ENCODE results near the gene SPINDOC. TPM values are rescaled to one million over a fixed set of nuclear protein-coding genes. Genes with fewer than 3 reads are reported as not detected.
A peak's percentile ranks its signal among the peaks of the same experiment; 100 is the strongest.

The SPINDOC gene
- total RNA-seq, 1 experiment from 2014 or later: 50.9 TPM

DNA sequence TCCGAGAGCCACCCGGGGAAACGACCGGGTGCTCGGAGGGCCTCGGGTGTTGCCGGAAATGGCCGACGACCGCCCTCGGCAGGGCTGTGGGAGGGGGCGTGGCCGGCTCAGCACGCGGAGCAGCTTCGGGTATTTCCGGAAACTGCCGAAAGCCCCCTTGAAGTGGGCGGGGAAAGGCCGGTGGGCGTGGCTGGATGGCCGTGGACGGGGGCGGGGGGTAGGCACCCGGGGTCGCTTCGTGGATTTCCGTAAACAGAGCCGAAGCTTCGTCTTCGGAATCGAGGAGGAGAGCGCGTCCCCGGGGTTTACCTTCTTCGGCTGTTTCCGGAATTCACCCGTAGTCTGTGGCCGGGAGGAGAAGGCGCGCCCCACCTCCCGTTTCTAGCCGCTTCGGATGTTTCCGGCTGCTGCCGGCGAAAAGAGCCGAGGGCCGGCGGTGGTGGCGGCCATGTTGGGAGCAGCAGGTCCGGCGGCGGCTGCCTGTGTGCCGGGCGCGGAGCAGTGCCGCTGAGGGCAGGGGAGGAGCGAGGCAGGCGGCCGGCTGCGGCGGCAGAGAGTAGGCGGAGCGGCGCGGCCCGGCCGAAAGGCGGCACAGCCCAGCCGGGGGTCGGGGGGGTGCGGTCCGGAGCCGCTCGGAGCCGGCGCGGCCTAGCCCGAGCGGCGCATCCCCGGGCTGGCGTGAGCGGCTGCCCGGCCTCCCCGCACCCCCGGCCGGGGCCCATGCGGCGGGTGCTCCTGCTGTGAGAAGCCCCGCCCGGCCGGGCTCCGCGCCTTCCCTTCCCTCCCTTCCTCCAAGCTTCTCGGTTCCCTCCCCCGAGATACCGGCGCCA is 25.6 kb downstream of the SPINDOC start, which contains the start of gene MARK2:
MARK2 (plus strand) TSS at position 433 of the 830 bp plus-strand sequence; CDS start at position 830, 397 bp downstream.
- H2AFZ ChIP-seq (ENCODE audit: low read depth, low read length, poor library complexity, severe bottlenecking): peak within 1 kb of the TSS; percentile 81
- no peaks in the 10 kb centered on the region for H3K9me2 ChIP-seq (ENCODE audit: insufficient read depth)
- peaks cover 6% of the 10 kb centered on the region; the same call in 1 of the 2 replicates for H4K20me1 ChIP-seq (ENCODE audit: insufficient read depth)
- peak within 1 kb of the TSS; percentile 79 for H3K27ac ChIP-seq (ENCODE audit: low read depth, low read length)
- peak within 1 kb of the TSS; percentile 97 for H3K4me2 ChIP-seq (ENCODE audit: low read length)
- peak; percentile 90 for ATAC-seq
- ChIA-PET CTCF (interaction anchor here (0.9 to 4.4 kb wide), 8 partner anchors 9 to 314 kb away, joined by 3 to 66 read pairs (median 5); no protein-coding TSS in a partner anchor), POLR2A (interaction anchor here (0.7 to 1.6 kb wide), 5 partner anchors 19 to 346 kb away, joined by 3 to 4 read pairs (median 3); no protein-coding TSS in a partner anchor), RAD21 (ENCODE audit: low non-redundant PET in 1 of 2, low total read pairs in 2 of 2, uncharacterized antibody in 2 of 2, unreplicated experiment in 2 of 2) (interaction anchor here (0.6 to 1.4 kb wide), 4 partner anchors 33 to 107 kb away, joined by 3 to 5 read pairs (median 5); partner anchors contain the start of gene RCOR2 (in 1 of the 2))
- peaks cover 45% of the 10 kb centered on the region for H3K79me2 ChIP-seq (ENCODE audit: insufficient read depth, low read length)
- TF ChIP-seq SRF (IDR thresholded peaks at IDR 0.05; ENCODE audit: low read depth): peak; percentile 91
- TF ChIP-seq, protein P1, sequence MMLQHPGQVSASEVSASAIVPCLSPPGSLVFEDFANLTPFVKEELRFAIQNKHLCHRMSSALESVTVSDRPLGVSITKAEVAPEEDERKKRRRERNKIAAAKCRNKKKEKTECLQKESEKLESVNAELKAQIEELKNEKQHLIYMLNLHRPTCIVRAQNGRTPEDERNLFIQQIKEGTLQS (IDR thresholded peaks at IDR 0.05): no peak
- peak; percentile 92; the same call in 1 of the 2 replicates for TF ChIP-seq ELF1 (IDR thresholded peaks at IDR 0.05; ENCODE audit: borderline replicate concordance, low read depth)
- no peak for TF ChIP-seq FOSL1 (IDR thresholded peaks at IDR 0.05; ENCODE audit: low read depth)
- peak; percentile 100 for TF ChIP-seq ZFX (IDR thresholded peaks at IDR 0.05)
- no peak for TF ChIP-seq JUND (IDR thresholded peaks at IDR 0.05)
- peak; percentile 91 for TF ChIP-seq YY1 (IDR thresholded peaks at IDR 0.05; ENCODE audit: extremely low read depth, insufficient replicate concordance, low read depth, low read length)
- TF ChIP-seq EZH2phosphoT487 (IDR thresholded peaks at IDR 0.05; ENCODE audit: borderline replicate concordance): no peak
- TF ChIP-seq POLR2AphosphoS5 (IDR thresholded peaks at IDR 0.05; ENCODE audit: low read depth, low read length): peak; percentile 72
- no peak for TF ChIP-seq CTCF (IDR thresholded peaks at IDR 0.05 in 2 of 3, conservative IDR thresholded peaks at IDR 0.05 in 1 of 3; ENCODE audit: borderline replicate concordance in 1 of 3, insufficient read depth in 1 of 3, low read depth in 2 of 3, low read length in 2 of 3)
- peak; percentile 93 for TF ChIP-seq EGR1 (IDR thresholded peaks at IDR 0.05; ENCODE audit: low read depth)
- TF ChIP-seq, protein P2, sequence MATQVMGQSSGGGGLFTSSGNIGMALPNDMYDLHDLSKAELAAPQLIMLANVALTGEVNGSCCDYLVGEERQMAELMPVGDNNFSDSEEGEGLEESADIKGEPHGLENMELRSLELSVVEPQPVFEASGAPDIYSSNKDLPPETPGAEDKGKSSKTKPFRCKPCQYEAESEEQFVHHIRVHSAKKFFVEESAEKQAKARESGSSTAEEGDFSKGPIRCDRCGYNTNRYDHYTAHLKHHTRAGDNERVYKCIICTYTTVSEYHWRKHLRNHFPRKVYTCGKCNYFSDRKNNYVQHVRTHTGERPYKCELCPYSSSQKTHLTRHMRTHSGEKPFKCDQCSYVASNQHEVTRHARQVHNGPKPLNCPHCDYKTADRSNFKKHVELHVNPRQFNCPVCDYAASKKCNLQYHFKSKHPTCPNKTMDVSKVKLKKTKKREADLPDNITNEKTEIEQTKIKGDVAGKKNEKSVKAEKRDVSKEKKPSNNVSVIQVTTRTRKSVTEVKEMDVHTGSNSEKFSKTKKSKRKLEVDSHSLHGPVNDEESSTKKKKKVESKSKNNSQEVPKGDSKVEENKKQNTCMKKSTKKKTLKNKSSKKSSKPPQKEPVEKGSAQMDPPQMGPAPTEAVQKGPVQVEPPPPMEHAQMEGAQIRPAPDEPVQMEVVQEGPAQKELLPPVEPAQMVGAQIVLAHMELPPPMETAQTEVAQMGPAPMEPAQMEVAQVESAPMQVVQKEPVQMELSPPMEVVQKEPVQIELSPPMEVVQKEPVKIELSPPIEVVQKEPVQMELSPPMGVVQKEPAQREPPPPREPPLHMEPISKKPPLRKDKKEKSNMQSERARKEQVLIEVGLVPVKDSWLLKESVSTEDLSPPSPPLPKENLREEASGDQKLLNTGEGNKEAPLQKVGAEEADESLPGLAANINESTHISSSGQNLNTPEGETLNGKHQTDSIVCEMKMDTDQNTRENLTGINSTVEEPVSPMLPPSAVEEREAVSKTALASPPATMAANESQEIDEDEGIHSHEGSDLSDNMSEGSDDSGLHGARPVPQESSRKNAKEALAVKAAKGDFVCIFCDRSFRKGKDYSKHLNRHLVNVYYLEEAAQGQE (IDR thresholded peaks at IDR 0.05; ENCODE audit: low read depth): no peak
- no peak for TF ChIP-seq SP1 (IDR thresholded peaks at IDR 0.05; ENCODE audit: low read depth)
- no peak for TF ChIP-seq CBX3 (IDR thresholded peaks at IDR 0.05; ENCODE audit: low read depth)
- TF ChIP-seq, protein P3, sequence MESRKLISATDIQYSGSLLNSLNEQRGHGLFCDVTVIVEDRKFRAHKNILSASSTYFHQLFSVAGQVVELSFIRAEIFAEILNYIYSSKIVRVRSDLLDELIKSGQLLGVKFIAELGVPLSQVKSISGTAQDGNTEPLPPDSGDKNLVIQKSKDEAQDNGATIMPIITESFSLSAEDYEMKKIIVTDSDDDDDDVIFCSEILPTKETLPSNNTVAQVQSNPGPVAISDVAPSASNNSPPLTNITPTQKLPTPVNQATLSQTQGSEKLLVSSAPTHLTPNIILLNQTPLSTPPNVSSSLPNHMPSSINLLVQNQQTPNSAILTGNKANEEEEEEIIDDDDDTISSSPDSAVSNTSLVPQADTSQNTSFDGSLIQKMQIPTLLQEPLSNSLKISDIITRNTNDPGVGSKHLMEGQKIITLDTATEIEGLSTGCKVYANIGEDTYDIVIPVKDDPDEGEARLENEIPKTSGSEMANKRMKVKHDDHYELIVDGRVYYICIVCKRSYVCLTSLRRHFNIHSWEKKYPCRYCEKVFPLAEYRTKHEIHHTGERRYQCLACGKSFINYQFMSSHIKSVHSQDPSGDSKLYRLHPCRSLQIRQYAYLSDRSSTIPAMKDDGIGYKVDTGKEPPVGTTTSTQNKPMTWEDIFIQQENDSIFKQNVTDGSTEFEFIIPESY (IDR thresholded peaks at IDR 0.05; ENCODE audit: extremely low read depth, insufficient replicate concordance, low read length): no peak
- peak; percentile 18 for TF ChIP-seq POLR2A (IDR thresholded peaks at IDR 0.05; ENCODE audit: borderline replicate concordance, extremely low read depth, insufficient read depth, insufficient read length)
- TF ChIP-seq TCF7L2 (IDR thresholded peaks at IDR 0.05; ENCODE audit: borderline replicate concordance, extremely low read depth, insufficient read depth, insufficient read length): peak; percentile 11
- peak within 1 kb of the TSS; percentile 96 to 98 for H3K4me3 ChIP-seq (replicated peaks in 1 of 2; ENCODE audit: low read depth in 1 of 2, low read length in 2 of 2)
- H3K27me3 ChIP-seq (ENCODE audit: insufficient read depth, low read length): no peaks in the 10 kb centered on the region
- H3K4me1 ChIP-seq (ENCODE audit: control insufficient read depth in 1 of 2, insufficient read depth in 2 of 2, low read length in 2 of 2): peaks cover 30 to 55% of the 10 kb centered on the region in 2 experiments
- intact Hi-C loops (cut with micrococcal nuclease): loop anchor here (5.0 to 10.0 kb wide), 2 partner anchors 33 to 364 kb away; no protein-coding TSS in a partner anchor
- peak; percentile 97 for DNase-seq (ENCODE audit: low read depth, low spot score)
- no peaks in the 10 kb centered on the region for H3K9me3 ChIP-seq (ENCODE audit: control insufficient read depth in 1 of 2, insufficient read depth in 1 of 2, low read depth in 1 of 2, low read length in 2 of 2)
- peaks cover 0 to 2% of the 10 kb centered on the region in 2 experiments; a peak in 1 of 4 replicates for H3K36me3 ChIP-seq (ENCODE audit: control insufficient read depth in 1 of 2, insufficient read depth in 2 of 2, low read length in 2 of 2)
- H3K9ac ChIP-seq (ENCODE audit: low read length): peak within 1 kb of the TSS; percentile 98
- no TSS peak for BruUV-seq (replicated peaks)
